Testis (tissue), 2 donors: ENCODE measurements around the gene SNX17.

Source experiments
- CTCF ChIP-seq, 3 experiments: fragments of 450-650 bp in 2 of 3; fragments of 200-600 bp in 1 of 3; sonication (generic) in 1 of 3; IDR thresholded peaks; one replicate each; pipeline ENCODE4 v1.5.1; 2016 to 2019; ENCODE audit warnings: antibody characterized with exemption in 3 of 3, mild to moderate bottlenecking in 2 of 3, moderate library complexity in 1 of 3
- POLR2A ChIP-seq: fragments of 450-650 bp; IDR thresholded peaks from one replicate; pipeline ENCODE4 v1.6.1; 2017; ENCODE audit warnings: antibody characterized with exemption, mild to moderate bottlenecking, moderate library complexity

- TF ChIP-seq POLR2A (no peak), CTCF (IDR thresholded peaks at IDR 0.05) (no peak)
Observed at GRCh38 chr2:27322301-27322765, 48.1 kb upstream of the SNX17 start.
